ENCODE measurements around the gene YWHAG.
"Not testable (repeated sequence)": the region's sequence is repeated elsewhere in the genome, so short reads cannot be mapped to it uniquely, and the experiment has no call there.

The YWHAG gene

DNA sequence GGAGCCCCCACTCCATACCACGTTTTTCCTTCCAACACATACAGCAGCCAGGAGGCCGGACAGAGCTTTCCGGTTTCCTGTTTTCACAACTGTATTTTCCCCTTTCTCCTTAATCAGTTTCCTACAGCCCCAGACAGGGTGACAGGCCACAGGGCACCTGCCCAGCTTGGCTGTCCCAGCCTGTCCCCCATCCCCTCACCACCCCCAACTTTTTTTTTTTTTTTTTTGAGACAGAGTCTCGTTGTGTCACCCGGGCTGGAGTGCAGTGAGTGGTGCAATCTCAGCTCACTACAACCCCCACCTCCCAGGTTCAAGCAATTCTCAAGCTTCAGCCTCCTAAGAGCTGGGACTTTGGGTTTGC lies 66.6 kb downstream of the YWHAG start:
- Histone ChIP-seq H3K4me3 (IDR thresholded peaks at IDR 0.05; ENCODE audit: insufficient read depth, low read depth, low read length) (no peak overlapping the region), H2AFZ (ENCODE audit: low read depth) (peak overlapping the region; percentile 75), H3K36me3 (ENCODE audit: insufficient read depth) (no peaks in the 10 kb centered on the region), H4K20me1 (ENCODE audit: insufficient read depth) (no peaks in the 10 kb centered on the region), H3K9ac (peak overlapping the region; percentile 4; the same call in 1 of the 2 replicates), H3K4me1 (ENCODE audit: low read depth, poor library complexity, severe bottlenecking) (peaks cover 44% of the 10 kb centered on the region), H3K4me2 (peak overlapping the region; percentile 50; the same call in 1 of the 2 replicates), H3K27me3 (ENCODE audit: insufficient read depth, low read depth) (no peaks in the 10 kb centered on the region; the same call in 1 of the 2 replicates), H3K27ac (no peak overlapping the region), H3K79me2 (ENCODE audit: insufficient read depth, low read depth) (no peaks in the 10 kb centered on the region)
- TF ChIP-seq, protein P1, sequence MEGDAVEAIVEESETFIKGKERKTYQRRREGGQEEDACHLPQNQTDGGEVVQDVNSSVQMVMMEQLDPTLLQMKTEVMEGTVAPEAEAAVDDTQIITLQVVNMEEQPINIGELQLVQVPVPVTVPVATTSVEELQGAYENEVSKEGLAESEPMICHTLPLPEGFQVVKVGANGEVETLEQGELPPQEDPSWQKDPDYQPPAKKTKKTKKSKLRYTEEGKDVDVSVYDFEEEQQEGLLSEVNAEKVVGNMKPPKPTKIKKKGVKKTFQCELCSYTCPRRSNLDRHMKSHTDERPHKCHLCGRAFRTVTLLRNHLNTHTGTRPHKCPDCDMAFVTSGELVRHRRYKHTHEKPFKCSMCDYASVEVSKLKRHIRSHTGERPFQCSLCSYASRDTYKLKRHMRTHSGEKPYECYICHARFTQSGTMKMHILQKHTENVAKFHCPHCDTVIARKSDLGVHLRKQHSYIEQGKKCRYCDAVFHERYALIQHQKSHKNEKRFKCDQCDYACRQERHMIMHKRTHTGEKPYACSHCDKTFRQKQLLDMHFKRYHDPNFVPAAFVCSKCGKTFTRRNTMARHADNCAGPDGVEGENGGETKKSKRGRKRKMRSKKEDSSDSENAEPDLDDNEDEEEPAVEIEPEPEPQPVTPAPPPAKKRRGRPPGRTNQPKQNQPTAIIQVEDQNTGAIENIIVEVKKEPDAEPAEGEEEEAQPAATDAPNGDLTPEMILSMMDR (conservative IDR thresholded peaks at IDR 0.05; ENCODE audit: low read depth, low read length) = no peak

DNA sequence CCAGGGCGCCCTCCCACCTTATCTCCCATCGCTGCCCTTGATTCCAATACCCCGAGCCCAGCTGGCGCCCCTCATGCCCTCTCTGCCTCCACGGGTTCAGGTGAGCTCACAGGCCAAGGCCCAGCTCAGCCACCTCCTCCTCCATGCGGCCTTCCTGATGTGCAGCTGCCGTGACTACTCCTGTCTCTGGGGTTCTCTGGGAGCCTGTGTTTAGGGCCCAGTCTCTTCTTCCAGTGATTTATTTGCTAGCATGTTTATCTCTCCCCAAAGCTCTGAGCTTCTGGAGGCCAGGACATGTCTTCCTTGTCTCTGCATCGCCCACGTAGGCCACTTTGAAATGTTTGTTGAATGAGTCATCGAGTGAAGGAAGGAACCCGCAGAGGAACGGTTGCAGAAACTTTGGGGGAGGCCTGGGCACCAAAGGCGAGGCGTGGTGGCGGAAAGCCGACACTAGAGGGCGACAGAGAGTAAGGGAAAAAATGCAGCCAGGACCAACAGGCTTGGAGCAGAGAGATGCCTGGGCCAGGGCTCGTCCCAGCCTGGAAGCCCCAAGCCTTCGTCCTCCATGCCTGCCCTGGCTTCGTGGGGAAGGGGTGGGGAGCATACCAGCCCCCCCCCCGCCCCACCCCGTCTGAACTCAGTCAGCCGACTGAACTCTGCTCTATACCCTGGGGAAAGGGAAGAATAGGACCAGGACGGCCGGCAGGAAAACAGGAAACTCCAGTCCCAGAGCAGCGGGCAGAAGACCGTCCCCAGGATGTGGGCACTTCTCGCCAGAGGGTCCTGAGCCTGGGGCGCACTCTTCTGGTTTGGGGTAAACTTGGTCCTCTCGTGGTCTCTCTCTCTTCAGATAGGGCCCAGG lies 67.2 kb downstream of the YWHAG start:
- TF ChIP-seq, protein P1 (conservative IDR thresholded peaks at IDR 0.05; ENCODE audit: low read depth, low read length) = peak; percentile 98
- Histone ChIP-seq H3K4me2 (peak overlapping the region; percentile 50), H3K4me1 (ENCODE audit: low read depth, poor library complexity, severe bottlenecking) (peaks cover 41% of the 10 kb centered on the region), H3K27me3 (ENCODE audit: insufficient read depth, low read depth) (no peaks in the 10 kb centered on the region; the same call in 1 of the 2 replicates), H3K36me3 (ENCODE audit: insufficient read depth) (no peaks in the 10 kb centered on the region), H3K79me2 (ENCODE audit: insufficient read depth, low read depth) (no peaks in the 10 kb centered on the region), H4K20me1 (ENCODE audit: insufficient read depth) (no peaks in the 10 kb centered on the region), H3K4me3 (IDR thresholded peaks at IDR 0.05; ENCODE audit: insufficient read depth, low read depth, low read length) (no peak overlapping the region), H3K27ac (no peak overlapping the region), H3K9ac (peak overlapping the region; percentile 4; the same call in 1 of the 2 replicates), H2AFZ (ENCODE audit: low read depth) (peak overlapping the region; percentile 75)

DNA sequence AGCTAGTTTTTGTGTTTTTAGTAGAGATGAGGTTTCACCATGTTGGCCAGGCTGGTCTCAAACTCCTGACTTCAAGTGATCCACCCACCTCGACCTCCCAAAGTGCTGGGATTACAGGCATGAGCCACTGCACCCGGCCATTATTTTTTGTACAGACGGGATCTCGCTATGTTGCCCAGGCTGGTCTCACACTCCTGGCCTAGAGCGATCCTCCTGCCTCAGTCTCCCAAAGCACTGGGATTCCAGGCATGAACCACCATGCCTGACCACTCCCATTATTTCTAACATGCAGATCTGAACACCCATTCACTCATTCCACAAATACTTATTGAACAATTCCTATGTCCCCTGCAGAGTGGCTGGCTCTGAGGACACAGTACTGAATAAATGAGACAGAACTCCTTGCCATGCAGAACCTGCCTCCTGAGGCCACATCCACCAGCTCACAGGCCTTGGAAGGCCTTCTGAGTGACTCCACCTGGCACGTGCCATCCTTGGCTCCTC lies 67.9 kb downstream of the YWHAG start:
- H4K20me1 ChIP-seq (ENCODE audit: insufficient read depth); H3K4me3 ChIP-seq (IDR thresholded peaks at IDR 0.05; ENCODE audit: insufficient read depth, low read depth, low read length); H3K27me3 ChIP-seq (ENCODE audit: insufficient read depth, low read depth); H3K27ac ChIP-seq; H3K4me2 ChIP-seq; H3K9ac ChIP-seq; H3K79me2 ChIP-seq (ENCODE audit: insufficient read depth, low read depth); H3K36me3 ChIP-seq (ENCODE audit: insufficient read depth): not testable (repeated sequence)
- H2AFZ ChIP-seq (ENCODE audit: low read depth) = peak overlapping the region; percentile 75
- peaks cover 34% of the 10 kb centered on the region for H3K4me1 ChIP-seq (ENCODE audit: low read depth, poor library complexity, severe bottlenecking)

DNA sequence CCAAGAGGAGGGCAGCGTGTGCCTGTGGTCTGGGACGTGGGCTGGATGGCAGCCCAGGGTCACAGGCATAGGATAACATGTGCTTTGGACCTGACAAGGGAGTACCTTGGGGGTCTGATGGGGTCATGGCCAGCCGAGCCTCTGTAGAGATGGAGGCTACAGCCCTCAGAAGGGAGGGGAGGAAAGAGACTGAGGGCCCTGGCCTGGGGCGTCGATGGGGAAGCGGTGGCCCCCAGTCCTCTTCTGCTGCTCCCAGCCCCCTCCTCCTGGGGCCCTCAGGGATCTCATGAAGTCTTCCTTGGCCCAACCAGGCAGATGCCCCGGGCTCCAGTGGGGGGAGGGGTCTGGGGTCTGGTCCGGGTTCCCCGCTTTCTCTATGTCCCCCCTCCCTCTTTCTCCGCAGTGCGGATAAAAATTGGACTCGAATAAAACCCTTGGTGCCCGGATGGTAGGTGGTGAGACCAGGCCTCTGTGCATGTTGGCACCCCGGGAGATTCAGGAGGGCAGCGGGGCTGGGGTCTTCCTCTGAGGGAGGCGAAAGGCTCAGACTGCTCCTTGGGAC lies 71.9 kb downstream of the YWHAG start:
- TF ChIP-seq, protein P1 (conservative IDR thresholded peaks at IDR 0.05; ENCODE audit: low read depth, low read length) = no peak
- H3K79me2 ChIP-seq (ENCODE audit: insufficient read depth, low read depth) = no peaks in the 10 kb centered on the region
- peaks cover 41% of the 10 kb centered on the region for H3K27me3 ChIP-seq (ENCODE audit: insufficient read depth, low read depth)
- no peak overlapping the region for H3K4me3 ChIP-seq (IDR thresholded peaks at IDR 0.05; ENCODE audit: insufficient read depth, low read depth, low read length)
- H3K27ac ChIP-seq = no peak overlapping the region
- no peak overlapping the region for H3K9ac ChIP-seq
- no peaks in the 10 kb centered on the region for H3K36me3 ChIP-seq (ENCODE audit: insufficient read depth)
- H3K4me2 ChIP-seq = no peak overlapping the region
- peaks cover 12% of the 10 kb centered on the region for H3K4me1 ChIP-seq (ENCODE audit: low read depth, poor library complexity, severe bottlenecking)
- no peak overlapping the region for H2AFZ ChIP-seq (ENCODE audit: low read depth)
- no peaks in the 10 kb centered on the region for H4K20me1 ChIP-seq (ENCODE audit: insufficient read depth)
